ENCODE measurements around the gene FOXP1. TPM values are rescaled to one million over a fixed set of nuclear protein-coding genes. Genes with fewer than 3 reads are reported as not detected.

FOXP1 gene
- total and polyA plus RNA-seq, 2 of the 13 experiments (the other 11 are each of a cell fraction or from before 2014, with no cell fraction given) = 40.4 to 59.0 TPM

DNA sequence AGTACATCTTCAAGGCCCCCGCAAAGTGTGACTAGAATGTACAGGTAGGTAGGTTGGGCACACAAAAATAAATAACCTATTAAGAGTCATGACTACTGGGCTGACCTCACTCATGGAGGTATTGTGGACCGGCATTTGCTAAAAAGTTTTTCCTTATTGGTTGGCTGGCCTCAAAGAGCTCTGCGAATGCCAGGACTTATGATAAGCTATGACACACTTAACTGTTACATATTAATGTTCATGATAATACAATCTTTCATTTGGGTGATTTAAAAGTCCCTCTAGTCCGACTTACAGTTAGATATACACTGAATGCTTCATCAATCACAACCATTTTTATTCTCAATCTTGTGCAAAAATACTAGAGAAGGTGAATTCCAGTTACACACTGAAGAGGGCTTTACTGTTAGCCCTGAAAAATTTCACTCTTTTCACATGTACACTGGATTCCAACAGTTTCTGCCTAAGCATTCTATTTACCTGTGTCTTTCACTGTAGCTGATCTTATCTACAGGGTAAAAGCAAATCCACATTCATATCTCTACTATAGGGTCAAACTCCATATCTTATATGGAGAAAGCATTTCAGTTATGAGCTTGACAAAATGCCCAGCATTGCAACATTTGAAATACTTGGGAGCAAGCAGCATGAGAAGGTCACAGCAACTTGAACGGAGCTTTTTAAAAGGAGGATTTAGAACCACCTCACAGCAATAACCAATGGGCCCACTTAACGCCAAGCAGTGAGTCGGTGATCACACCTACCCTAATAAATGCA is 329.1 kb downstream of the FOXP1 start (continued):
- TF ChIP-seq NR2C2 (CRISPR knock-in tag; IDR thresholded peaks at IDR 0.05; ENCODE audit: borderline replicate concordance) (peak; percentile 33; the same call in 1 of the 2 replicates), ERF (CRISPR knock-in tag; IDR thresholded peaks at IDR 0.05) (no peak), ZMAT3 (CRISPR knock-in tag; conservative IDR thresholded peaks at IDR 0.05) (no peak), FOXK1 (CRISPR knock-in tag; IDR thresholded peaks at IDR 0.05; ENCODE audit: borderline replicate concordance, low read depth) (no peak), SOX5 (CRISPR knock-in tag; IDR thresholded peaks at IDR 0.05; ENCODE audit: borderline replicate concordance) (peak; percentile 77; the same call in 1 of the 2 replicates), NFE2 (CRISPR knock-in tag; IDR thresholded peaks at IDR 0.05) (no peak), MIER3 (CRISPR knock-in tag; IDR thresholded peaks at IDR 0.05; ENCODE audit: borderline replicate concordance) (no peak), PHB2 (IDR thresholded peaks at IDR 0.05; ENCODE audit: partially characterized antibody) (no peak), HNF4G (IDR thresholded peaks at IDR 0.05; ENCODE audit: borderline replicate concordance, low read depth, low read length) (peak; percentile 73), HNF4G (CRISPR knock-in tag; IDR thresholded peaks at IDR 0.05; ENCODE audit: borderline replicate concordance, low read depth) (no peak), ZNF792 (CRISPR knock-in tag; IDR thresholded peaks at IDR 0.05) (0 out of 2 replicates have a peak, but pooled peaks have one; percentile 38), CCAR2 (optimal IDR thresholded peaks at IDR 0.05; ENCODE audit: low read depth, low read length) (no peak), SRY (CRISPR knock-in tag; IDR thresholded peaks at IDR 0.05) (no peak), ZBTB25 (CRISPR knock-in tag; IDR thresholded peaks at IDR 0.05) (no peak), ARNT2 (CRISPR knock-in tag; IDR thresholded peaks at IDR 0.05; ENCODE audit: low read depth) (no peak), ZNF609 (CRISPR knock-in tag; IDR thresholded peaks at IDR 0.05; ENCODE audit: borderline replicate concordance) (peak; percentile 49; the same call in 1 of the 2 replicates), U2AF2 (IDR thresholded peaks at IDR 0.05; ENCODE audit: low read depth, low read length) (no peak), HOXA5 (CRISPR knock-in tag; IDR thresholded peaks at IDR 0.05) (peak; percentile 36; the same call in 1 of the 2 replicates), ATRX (CRISPR knock-in tag; IDR thresholded peaks at IDR 0.05; ENCODE audit: borderline replicate concordance) (no peak), PHF20 (CRISPR knock-in tag; IDR thresholded peaks at IDR 0.05) (no peak), ZNF362 (CRISPR knock-in tag; IDR thresholded peaks at IDR 0.05; ENCODE audit: borderline replicate concordance) (0 out of 2 replicates have a peak, but pooled peaks have one; percentile 13)
- TF ChIP-seq, protein P1, sequence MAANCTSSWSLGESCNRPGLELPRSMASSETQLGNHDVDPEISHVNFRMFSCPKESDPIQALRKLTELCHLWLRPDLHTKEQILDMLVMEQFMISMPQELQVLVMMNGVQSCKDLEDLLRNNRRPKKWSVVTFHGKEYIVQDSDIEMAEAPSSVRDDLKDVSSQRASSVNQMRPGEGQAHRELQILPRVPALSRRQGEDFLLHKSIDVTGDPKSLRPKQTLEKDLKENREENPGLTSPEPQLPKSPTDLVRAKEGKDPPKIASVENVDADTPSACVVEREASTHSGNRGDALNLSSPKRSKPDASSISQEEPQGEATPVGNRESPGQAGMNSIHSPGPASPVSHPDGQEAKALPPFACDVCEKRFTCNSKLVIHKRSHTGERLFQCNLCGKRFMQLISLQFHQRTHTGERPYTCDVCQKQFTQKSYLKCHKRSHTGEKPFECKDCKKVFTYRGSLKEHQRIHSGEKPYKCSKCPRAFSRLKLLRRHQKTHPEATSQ (CRISPR knock-in tag; IDR thresholded peaks at IDR 0.05; ENCODE audit: borderline replicate concordance) = no peak
